Breast epithelium (tissue), 4 donors: ENCODE results near the gene PLPP3. TPM values are rescaled to one million over a fixed set of nuclear protein-coding genes. Genes with fewer than 3 reads are reported as not detected.

Experiments used
- DNase-seq, 2 donors: peaks; one replicate each; pipeline ENCODE4 v3.0.0-alpha.2; 2019; ENCODE audit warnings: low spot score in 2 of 2
- H3K27ac ChIP-seq, 2 donors: fragments of 200-600 bp; sonication (generic) in 1 of 2; one replicate each; pipeline ENCODE4 v1.5.1; 2016 to 2019; ENCODE audit warnings: mild to moderate bottlenecking in 1 of 2
- H3K27me3 ChIP-seq, 2 donors: fragments of 200-600 bp; sonication (generic) in 1 of 2; one replicate each; pipeline versions ENCODE4 v1.5.1 to v1.6.0; 2017 to 2019; ENCODE audit warnings: control low read depth in 1 of 2, mild to moderate bottlenecking in 1 of 2
- H3K36me3 ChIP-seq: fragments of 200-600 bp; one replicate; pipeline ENCODE4 v1.5.1; 2019
- H3K4me1 ChIP-seq, 2 donors: fragments of 200-600 bp; sonication (generic); one replicate each; pipeline ENCODE4 v1.5.1; 2016 to 2019; ENCODE audit warnings: control low read depth in 1 of 2
- H3K4me3 ChIP-seq, 3 donors: fragments of 200-600 bp; sonication (generic); 1 replicate in 2 of 3; 2 replicates in 1 of 3; pipeline ENCODE4 v1.5.1; 2016 to 2019; ENCODE audit warnings: mild to moderate bottlenecking in 3 of 3, moderate library complexity in 2 of 3
- H3K9me3 ChIP-seq, 2 donors: fragments of 200-600 bp; sonication (generic) in 1 of 2; one replicate each; pipeline ENCODE4 v1.5.1; 2016 to 2019; ENCODE audit warnings: control low read depth in 1 of 2
- CTCF ChIP-seq, 3 donors: fragments of 450-650 bp; IDR thresholded peaks; one replicate each; pipeline ENCODE4 v1.5.1; 2016 to 2017; ENCODE audit warnings: antibody characterized with exemption in 3 of 3, mild to moderate bottlenecking in 3 of 3, moderate library complexity in 3 of 3
- POLR2A ChIP-seq: fragments of 450-650 bp; IDR thresholded peaks from one replicate; pipeline ENCODE4 v1.6.1; 2016; ENCODE audit warnings: antibody characterized with exemption, mild to moderate bottlenecking, moderate library complexity
- POLR2AphosphoS5 ChIP-seq, 3 donors: sonication (generic); formaldehyde crosslinking; IDR thresholded peaks; one replicate each; pipeline ENCODE4 v1.6.1; 2017; ENCODE audit warnings: antibody characterized with exemption in 3 of 3
- intact Hi-C: fragments of 100-400 bp; cut with DNase I; formaldehyde crosslinking; loops from one replicate; pipeline ENCODE4 v1.15.1; 2023; ENCODE audit warnings: low total_unique reads
- total RNA-seq, 3 donors: library from RNA; depleted of rRNA; stranded (reverse); fragments of >200 nt; gene quantifications; one replicate each; pipeline ENCODE4 v1.1.0, GENCODE V29; 2016

Gene PLPP3
- total RNA-seq, 3 donors from 2014 or later = 122 to 275 (median 127) TPM

GRCh38 chr1:56540467-56540866 lies 38.9 kb downstream of the PLPP3 start:
- DNase-seq = no peak
- H3K27me3 ChIP-seq = no peaks in the 10 kb centered on the region
- no peak overlapping the region for H3K4me3 ChIP-seq
- TF ChIP-seq POLR2A = no peak
- no peak for TF ChIP-seq CTCF (IDR thresholded peaks at IDR 0.05)
- TF ChIP-seq POLR2AphosphoS5 (IDR thresholded peaks at IDR 0.05) = no peak
- H3K36me3 ChIP-seq = no peaks in the 10 kb centered on the region
- peaks cover 0 to under 1% of the 10 kb centered on the region in 2 donors for H3K4me1 ChIP-seq
- intact Hi-C loops = no loop called here
- H3K27ac ChIP-seq = peak overlapping the region in 1 of 2 donors; percentile 15
- no peaks in the 10 kb centered on the region for H3K9me3 ChIP-seq

GRCh38 chr1:56539520-56539931 lies 39.8 kb downstream of the PLPP3 start:
- Histone ChIP-seq H3K9me3 (no peaks in the 10 kb centered on the region), H3K4me1 (no peaks in the 10 kb centered on the region), H3K27me3 (no peaks in the 10 kb centered on the region), H3K36me3 (no peaks in the 10 kb centered on the region), H3K27ac (no peak overlapping the region), H3K4me3 (no peak overlapping the region)
- TF ChIP-seq CTCF (IDR thresholded peaks at IDR 0.05) (no peak), POLR2AphosphoS5 (IDR thresholded peaks at IDR 0.05) (no peak), POLR2A (no peak)
- no peak for DNase-seq
- intact Hi-C loops = no loop called here

- TF ChIP-seq CTCF (IDR thresholded peaks at IDR 0.05) (no peak), POLR2AphosphoS5 (IDR thresholded peaks at IDR 0.05) (no peak), POLR2A (no peak)
- no peak for DNase-seq
- no peaks in the 10 kb centered on the region for H3K4me1 ChIP-seq
- H3K27me3 ChIP-seq = no peaks in the 10 kb centered on the region
- H3K9me3 ChIP-seq = no peaks in the 10 kb centered on the region
- H3K4me3 ChIP-seq = no peak overlapping the region
- intact Hi-C loops = no loop called here
- no peak overlapping the region for H3K27ac ChIP-seq
- H3K36me3 ChIP-seq = no peaks in the 10 kb centered on the region
Observed at GRCh38 chr1:56538532-56538931, 40.8 kb downstream of the PLPP3 start.

GRCh38 chr1:56537660-56538059 lies 41.7 kb downstream of the PLPP3 start:
- H3K4me1 ChIP-seq = no peaks in the 10 kb centered on the region
- H3K4me3 ChIP-seq = no peak overlapping the region
- no peak for TF ChIP-seq CTCF (IDR thresholded peaks at IDR 0.05)
- TF ChIP-seq POLR2AphosphoS5 (IDR thresholded peaks at IDR 0.05) = no peak
- TF ChIP-seq POLR2A = no peak
- no peaks in the 10 kb centered on the region for H3K27me3 ChIP-seq
- intact Hi-C loops = no loop called here
- no peak for DNase-seq
- no peaks in the 10 kb centered on the region for H3K9me3 ChIP-seq
- H3K36me3 ChIP-seq = no peaks in the 10 kb centered on the region
- no peak overlapping the region for H3K27ac ChIP-seq

GRCh38 chr1:56535939-56536338 lies 43.4 kb downstream of the PLPP3 start:
- intact Hi-C loops = no loop called here
- no peak for TF ChIP-seq CTCF (IDR thresholded peaks at IDR 0.05)
- TF ChIP-seq POLR2A = no peak
- TF ChIP-seq POLR2AphosphoS5 (IDR thresholded peaks at IDR 0.05) = no peak
- Histone ChIP-seq H3K27me3 (no peaks in the 10 kb centered on the region), H3K4me1 (no peaks in the 10 kb centered on the region), H3K4me3 (no peak overlapping the region), H3K27ac (no peak overlapping the region), H3K36me3 (no peaks in the 10 kb centered on the region), H3K9me3 (no peaks in the 10 kb centered on the region)
- no peak for DNase-seq
